Tibial artery (tissue), 4 donors: ENCODE measurements around the gene ZSCAN5A.

Experiments used
- DNase-seq, 2 donors: peaks; one replicate each; pipeline ENCODE4 v3.0.0-alpha.2; 2019
- H3K27ac ChIP-seq, 2 donors: fragments of 200-600 bp; sonication (generic) in 1 of 2; 1 replicate in 1 of 2; 2 replicates in 1 of 2; pipeline ENCODE4 v1.5.1; 2018 to 2019; ENCODE audit warnings: mild to moderate bottlenecking in 1 of 2
- H3K27me3 ChIP-seq, 2 donors: fragments of 200-600 bp; sonication (generic) in 1 of 2; one replicate each; pipeline versions ENCODE4 v1.5.1 to v1.6.0; 2016 to 2019
- H3K36me3 ChIP-seq, 3 donors: fragments of 200-600 bp; sonication (generic) in 2 of 3; one replicate each; pipeline ENCODE4 v1.5.1; 2016 to 2019; ENCODE audit warnings: mild to moderate bottlenecking in 2 of 3
- H3K4me1 ChIP-seq, 4 donors: fragments of 200-600 bp; sonication (generic) in 2 of 4; 1 replicate in 3 of 4; 2 replicates in 1 of 4; pipeline ENCODE4 v1.5.1; 2016 to 2019
- H3K4me3 ChIP-seq, 2 donors: fragments of 200-600 bp; sonication (generic) in 1 of 2; 1 replicate in 1 of 2; 2 replicates in 1 of 2; pipeline ENCODE4 v1.5.1; 2018 to 2019; ENCODE audit warnings: mild to moderate bottlenecking in 2 of 2
- H3K9me3 ChIP-seq, 3 donors: fragments of 200-600 bp; sonication (generic) in 1 of 3; one replicate each; pipeline ENCODE4 v1.5.1; 2016 to 2019
- intact Hi-C: fragments of 100-400 bp; cut with DNase I; formaldehyde crosslinking; loops from one replicate; pipeline ENCODE4 v1.15.0; 2023; ENCODE audit warnings: low total_unique reads
- TF ChIP-seq, protein P1 (sequence below), 2 experiments: fragments of 200-600 bp in 1 of 2; fragments of 450-650 bp in 1 of 2; IDR thresholded peaks; one replicate each; pipeline ENCODE4 v1.5.1; 2017 to 2019; ENCODE audit warnings: antibody characterized with exemption in 2 of 2, mild to moderate bottlenecking in 1 of 2, moderate library complexity in 1 of 2

The ZSCAN5A gene

DNA sequence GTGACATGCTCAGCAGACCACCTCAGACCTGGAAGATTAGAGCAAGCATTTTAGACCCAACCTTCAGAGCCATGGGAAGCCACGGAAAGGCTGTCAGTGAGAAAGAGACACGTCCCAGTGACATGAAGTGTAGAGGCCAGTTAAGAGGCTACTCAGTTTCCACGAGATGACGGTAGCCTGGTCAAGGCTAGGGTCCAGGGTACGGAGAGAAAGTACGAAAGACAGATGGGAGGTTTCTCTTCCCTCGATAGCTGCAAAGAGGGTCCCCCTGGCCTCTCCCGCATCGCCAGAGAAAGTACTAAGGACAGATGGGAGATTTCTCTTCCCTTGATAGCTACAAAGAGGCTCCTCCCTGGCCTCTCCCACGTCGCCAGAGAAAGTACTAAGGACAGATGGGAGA, 8.6 kb downstream of the ZSCAN5A start:
- H3K36me3 ChIP-seq: peaks cover 0 to 53% (median 10%) of the 10 kb centered on the region in 3 donors
- no peaks in the 10 kb centered on the region for H3K9me3 ChIP-seq
- H3K27me3 ChIP-seq: no peaks in the 10 kb centered on the region
- intact Hi-C loops: no loop called here
- no peak overlapping the region for H3K4me3 ChIP-seq
- no peak for DNase-seq
- TF ChIP-seq, protein P1, sequence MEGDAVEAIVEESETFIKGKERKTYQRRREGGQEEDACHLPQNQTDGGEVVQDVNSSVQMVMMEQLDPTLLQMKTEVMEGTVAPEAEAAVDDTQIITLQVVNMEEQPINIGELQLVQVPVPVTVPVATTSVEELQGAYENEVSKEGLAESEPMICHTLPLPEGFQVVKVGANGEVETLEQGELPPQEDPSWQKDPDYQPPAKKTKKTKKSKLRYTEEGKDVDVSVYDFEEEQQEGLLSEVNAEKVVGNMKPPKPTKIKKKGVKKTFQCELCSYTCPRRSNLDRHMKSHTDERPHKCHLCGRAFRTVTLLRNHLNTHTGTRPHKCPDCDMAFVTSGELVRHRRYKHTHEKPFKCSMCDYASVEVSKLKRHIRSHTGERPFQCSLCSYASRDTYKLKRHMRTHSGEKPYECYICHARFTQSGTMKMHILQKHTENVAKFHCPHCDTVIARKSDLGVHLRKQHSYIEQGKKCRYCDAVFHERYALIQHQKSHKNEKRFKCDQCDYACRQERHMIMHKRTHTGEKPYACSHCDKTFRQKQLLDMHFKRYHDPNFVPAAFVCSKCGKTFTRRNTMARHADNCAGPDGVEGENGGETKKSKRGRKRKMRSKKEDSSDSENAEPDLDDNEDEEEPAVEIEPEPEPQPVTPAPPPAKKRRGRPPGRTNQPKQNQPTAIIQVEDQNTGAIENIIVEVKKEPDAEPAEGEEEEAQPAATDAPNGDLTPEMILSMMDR (IDR thresholded peaks at IDR 0.05): no peak
- H3K4me1 ChIP-seq: no peaks in the 10 kb centered on the region
- H3K27ac ChIP-seq: no peak overlapping the region

DNA sequence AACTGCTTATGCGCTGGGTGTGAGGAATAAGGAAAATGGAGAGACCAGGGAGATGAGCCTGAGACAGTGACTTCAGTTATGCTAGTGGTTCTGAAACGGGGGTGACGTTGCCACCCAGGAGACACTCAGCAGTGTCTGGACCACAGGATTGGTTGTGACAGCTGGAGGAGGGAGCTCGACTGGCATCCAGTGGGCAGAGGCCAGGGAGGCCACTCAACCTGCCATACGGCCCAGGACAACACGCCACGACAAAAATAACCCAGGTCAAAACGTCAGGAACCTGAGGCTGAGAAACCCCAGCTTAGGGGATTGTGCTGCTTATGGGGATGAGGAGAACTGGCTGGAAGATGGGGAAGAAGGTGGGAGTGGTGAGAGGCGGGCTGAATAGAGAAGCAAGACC, 10.4 kb downstream of the ZSCAN5A start:
- no peak overlapping the region for H3K27ac ChIP-seq
- DNase-seq: no peak
- H3K27me3 ChIP-seq: no peaks in the 10 kb centered on the region
- H3K4me3 ChIP-seq: no peak overlapping the region
- H3K36me3 ChIP-seq: peaks cover 0 to 47% (median 10%) of the 10 kb centered on the region in 3 donors
- TF ChIP-seq, protein P1 (IDR thresholded peaks at IDR 0.05): no peak
- intact Hi-C loops: no loop called here
- H3K4me1 ChIP-seq: no peaks in the 10 kb centered on the region
- H3K9me3 ChIP-seq: no peaks in the 10 kb centered on the region

DNA sequence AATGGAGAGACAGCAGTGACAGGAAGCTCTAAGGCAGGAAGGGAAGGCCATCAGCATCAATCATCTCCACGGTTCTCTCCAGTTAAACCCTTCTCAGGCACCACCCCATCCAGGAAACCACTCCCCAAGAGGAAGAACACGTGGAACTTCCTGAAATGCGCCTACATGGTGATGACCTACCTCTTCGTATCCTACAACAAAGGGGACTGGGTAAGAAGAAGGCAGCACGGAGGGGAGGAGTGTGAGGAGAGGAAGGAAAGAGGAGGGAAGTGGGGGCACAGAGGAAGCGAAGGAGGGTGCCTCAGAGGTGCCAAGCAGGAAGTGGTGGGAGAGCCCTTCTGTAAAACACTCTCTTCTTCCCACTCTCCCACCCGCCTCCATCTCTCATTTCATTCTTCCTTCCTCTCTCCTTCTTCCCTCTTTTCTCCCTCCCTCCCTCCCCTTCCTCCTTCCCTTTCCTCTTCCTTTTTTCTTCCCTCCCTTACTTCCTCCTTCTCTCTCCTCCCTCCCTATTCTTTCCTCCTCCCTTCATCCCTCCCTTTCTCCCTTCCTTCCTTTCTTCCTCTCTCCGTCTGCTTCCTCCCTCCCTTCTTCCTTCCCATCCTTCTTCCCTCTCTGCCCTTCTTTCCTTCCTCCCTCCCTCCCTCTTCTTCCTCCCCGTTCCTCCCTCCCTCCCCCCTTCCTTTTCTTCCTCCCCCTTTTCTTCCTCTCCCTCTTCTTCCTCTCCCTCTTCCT, 12.6 kb downstream of the ZSCAN5A start:
- no peak overlapping the region for H3K27ac ChIP-seq
- intact Hi-C loops: no loop called here

DNA sequence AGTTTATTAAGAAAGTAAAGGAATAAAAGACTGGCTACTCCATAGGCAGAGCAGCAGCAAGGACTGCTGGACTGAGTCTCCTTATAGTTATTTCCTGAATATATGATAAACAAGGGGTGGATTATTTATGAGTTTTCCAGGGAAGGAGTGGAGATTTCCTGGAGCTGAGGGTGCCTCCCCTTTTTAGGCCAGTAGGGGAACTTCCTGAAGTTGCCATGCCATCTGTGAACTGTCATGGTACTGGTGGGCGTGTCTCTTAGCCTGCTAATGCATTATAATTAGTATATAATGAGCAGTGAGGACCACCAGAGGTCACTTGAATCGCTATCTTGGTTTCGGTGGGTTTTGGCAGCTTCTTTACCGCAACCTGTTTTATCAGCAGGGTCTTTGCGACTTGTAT, 13.5 kb downstream of the ZSCAN5A start:
- DNase-seq: no peak
- Histone ChIP-seq H3K36me3 (peaks cover 0 to 46% (median 17%) of the 10 kb centered on the region in 3 donors), H3K27me3 (no peaks in the 10 kb centered on the region), H3K9me3 (no peaks in the 10 kb centered on the region), H3K27ac (no peak overlapping the region), H3K4me3 (no peak overlapping the region), H3K4me1 (no peaks in the 10 kb centered on the region)
- TF ChIP-seq, protein P1 (IDR thresholded peaks at IDR 0.05): no peak
- intact Hi-C loops: no loop called here

More for the DNA sequence above, 12.6 kb downstream of the ZSCAN5A start:
- no peaks in the 10 kb centered on the region for H3K4me1 ChIP-seq
- H3K27me3 ChIP-seq: no peaks in the 10 kb centered on the region
- TF ChIP-seq, protein P1 (IDR thresholded peaks at IDR 0.05): no peak
- H3K9me3 ChIP-seq: no peaks in the 10 kb centered on the region
- no peak overlapping the region for H3K4me3 ChIP-seq
- H3K36me3 ChIP-seq: peaks cover 0 to 39% (median 10%) of the 10 kb centered on the region in 3 donors
- DNase-seq: no peak

DNA sequence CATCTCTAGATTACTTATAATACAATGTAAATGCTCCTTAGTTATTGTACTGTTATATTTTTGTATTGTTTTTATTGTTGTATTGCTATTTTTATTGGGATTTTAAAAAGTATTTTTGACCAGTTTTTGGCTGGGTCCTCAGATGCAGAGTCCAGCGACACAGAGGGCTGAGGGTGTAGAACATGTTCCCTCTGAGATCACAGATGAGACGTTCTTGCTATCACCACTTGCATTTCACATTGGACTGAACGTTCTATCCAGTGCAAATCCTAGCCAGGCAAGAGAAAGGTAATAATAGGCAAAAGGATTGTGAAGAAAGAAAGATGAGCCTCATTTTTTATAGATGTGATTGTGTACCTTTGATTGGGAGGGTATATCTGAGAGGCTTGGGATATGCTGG, 15.0 kb downstream of the ZSCAN5A start:
- DNase-seq: no peak
- peaks cover 0 to 39% (median 12%) of the 10 kb centered on the region in 3 donors for H3K36me3 ChIP-seq
- H3K4me1 ChIP-seq: no peaks in the 10 kb centered on the region
- no peak overlapping the region for H3K27ac ChIP-seq
- intact Hi-C loops: no loop called here
- TF ChIP-seq, protein P1 (IDR thresholded peaks at IDR 0.05): no peak
- H3K27me3 ChIP-seq: no peaks in the 10 kb centered on the region
- H3K9me3 ChIP-seq: no peaks in the 10 kb centered on the region
- H3K4me3 ChIP-seq: no peak overlapping the region
